IMR-90 (cell line): ENCODE results near the gene CDH13. TPM values are rescaled to one million over a fixed set of nuclear protein-coding genes. Genes with fewer than 3 reads are reported as not detected.

ENCODE experiments used
- ATAC-seq: fragments of 200-7000 bp; cut with Tn5 transposase; 2 replicates; pipeline ENCODE4 v1.9.1; 2020; ENCODE audit warnings: low read depth, mild to moderate bottlenecking, moderate library complexity
- BruUV-seq: library from RNA; stranded (reverse); fragments of 400-500 nt; replicated peaks from 2 replicates; lab custom pipeline; 2021; lab: Mats Ljungman, UMichigan
- CTCF ChIA-PET: fragments of 300-600 bp; formaldehyde crosslinking; extraction: SDS; loops from one replicate; lab custom pipeline; 2021; ENCODE audit warnings: antibody characterized with exemption; lab: Yijun Ruan, JAX
- POLR2A ChIA-PET: fragments of 300-600 bp; sonication (Branson Sonifier 250); formaldehyde crosslinking; loops from one replicate; lab custom pipeline; 2022; ENCODE audit warnings: antibody characterized with exemption; ENCODE audit not compliant: unreplicated experiment; lab: Charles Lee
- DNase-seq: peaks from one replicate; pipeline ENCODE4 v3.0.0; 2013
- H2AFZ ChIP-seq: replicated peaks from 2 replicates; pipeline ENCODE3; 2013; ENCODE audit warnings: low read length, mild to moderate bottlenecking; ENCODE audit not compliant: poor library complexity
- H2AK5ac ChIP-seq: 2 replicates; pipeline ENCODE4 v1.6.1; 2013; ENCODE audit warnings: low read depth, low read length, inconsistent platforms
- H2AK9ac ChIP-seq: replicated peaks from 2 replicates; pipeline ENCODE3; 2013; ENCODE audit warnings: mild to moderate bottlenecking, low read depth, low read length, moderate library complexity; ENCODE audit not compliant: poor library complexity
- H2BK120ac ChIP-seq: 2 replicates; pipeline ENCODE4 v1.6.1; 2013; ENCODE audit warnings: low read depth, low read length, inconsistent platforms
- H2BK15ac ChIP-seq: 3 replicates; pipeline ENCODE4 v1.6.1; 2013; ENCODE audit warnings: low read depth, low read length, inconsistent platforms
- H2BK20ac ChIP-seq: 2 replicates; pipeline ENCODE4 v1.6.1; 2013; ENCODE audit warnings: low read depth, mild to moderate bottlenecking, inconsistent platforms, low read length, moderate library complexity
- H2BK5ac ChIP-seq: 2 replicates; pipeline ENCODE4 v1.6.1; 2013; ENCODE audit warnings: mild to moderate bottlenecking, low read depth, low read length, inconsistent platforms; ENCODE audit not compliant: poor library complexity, severe bottlenecking
- H3K14ac ChIP-seq: replicated peaks from 2 replicates; pipeline ENCODE4 v1.6.1; 2013; ENCODE audit warnings: low read depth, low read length, inconsistent platforms
- H3K18ac ChIP-seq: 2 replicates; pipeline ENCODE4 v1.6.1; 2013; ENCODE audit warnings: low read depth, low read length, control low read depth
- H3K23ac ChIP-seq: 2 replicates; pipeline ENCODE4 v1.6.1; 2013; ENCODE audit warnings: low read depth, low read length, inconsistent platforms
- H3K27ac ChIP-seq: 2 replicates; pipeline ENCODE4 v1.5.1; 2013; ENCODE audit warnings: mild to moderate bottlenecking, control low read depth, low read length; ENCODE audit not compliant: insufficient read depth
- H3K27me3 ChIP-seq: 2 replicates; pipeline ENCODE4 v1.6.1; 2013; ENCODE audit warnings: low read length; ENCODE audit not compliant: control insufficient read depth, insufficient read depth
- H3K36me3 ChIP-seq: 2 replicates; pipeline ENCODE4 v1.6.1; 2013; ENCODE audit warnings: low read length, mixed read lengths; ENCODE audit not compliant: control insufficient read depth, insufficient read depth
- H3K4ac ChIP-seq: 2 replicates; pipeline ENCODE4 v1.6.1; 2013; ENCODE audit warnings: low read depth, low read length, inconsistent platforms
- H3K4me1 ChIP-seq: 2 replicates; pipeline ENCODE4 v1.6.1; 2013; ENCODE audit warnings: low read length, mixed read lengths; ENCODE audit not compliant: control insufficient read depth, insufficient read depth
- H3K4me2 ChIP-seq: 2 replicates; pipeline ENCODE4 v1.6.1; 2013; ENCODE audit warnings: low read depth, mild to moderate bottlenecking, control low read depth, low read length, moderate library complexity
- H3K4me3 ChIP-seq: 2 replicates; pipeline ENCODE4 v1.5.1; 2013; ENCODE audit warnings: low read depth, mild to moderate bottlenecking, control low read depth, low read length, moderate library complexity; ENCODE audit not compliant: insufficient read depth
- H3K56ac ChIP-seq: 2 replicates; pipeline ENCODE4 v1.6.1; 2013; ENCODE audit warnings: low read length, inconsistent platforms; ENCODE audit not compliant: insufficient read depth; ENCODE audit errors: extremely low read depth
- H3K79me1 ChIP-seq, 2 experiments: 2 replicates each; pipeline ENCODE4 v1.6.1; 2013; ENCODE audit warnings: low read length in 2 of 2, inconsistent platforms in 1 of 2, low read depth in 1 of 2
- H3K9ac ChIP-seq: 2 replicates; pipeline ENCODE4 v1.6.1; 2013; ENCODE audit warnings: low read depth, low read length, control low read depth
- H3K9me1 ChIP-seq: 2 replicates; pipeline ENCODE4 v1.6.1; 2013; ENCODE audit warnings: low read length, inconsistent platforms; ENCODE audit not compliant: insufficient read depth
- H3K9me3 ChIP-seq: 2 replicates; pipeline ENCODE4 v1.6.1; 2013; ENCODE audit warnings: low read length; ENCODE audit not compliant: control insufficient read depth, insufficient read depth
- H4K20me1 ChIP-seq: 2 replicates; pipeline ENCODE4 v1.6.1; 2013; ENCODE audit warnings: low read length, inconsistent platforms; ENCODE audit not compliant: insufficient read depth
- H4K5ac ChIP-seq: 2 replicates; pipeline ENCODE4 v1.6.1; 2013; ENCODE audit warnings: mild to moderate bottlenecking, low read depth, low read length, control low read depth
- H4K8ac ChIP-seq, 2 experiments: 2 replicates each; pipeline ENCODE4 v1.6.1; 2013; ENCODE audit warnings: low read depth in 2 of 2, low read length in 2 of 2, control low read depth in 1 of 2, inconsistent platforms in 1 of 2
- H4K91ac ChIP-seq: 2 replicates; pipeline ENCODE4 v1.6.1; 2013; ENCODE audit warnings: low read depth, low read length, inconsistent platforms; ENCODE audit not compliant: insufficient read depth
- BHLHE40 ChIP-seq: fragments of 150-350 bp; IDR thresholded peaks from 2 replicates; pipeline ENCODE4 v1.6.1; 2016; ENCODE audit warnings: mild to moderate bottlenecking, low read depth, low read length
- CHD1 ChIP-seq: IDR thresholded peaks from 2 replicates; pipeline ENCODE4 v1.6.1; 2012; ENCODE audit warnings: low read depth, low read length, improper control_type of control experiment
- ELK1 ChIP-seq: fragments of 150-350 bp; IDR thresholded peaks from 2 replicates; pipeline ENCODE4 v1.6.1; 2016; ENCODE audit warnings: low read depth, mild to moderate bottlenecking, low read length, moderate library complexity, borderline replicate concordance
- MXI1 ChIP-seq: IDR thresholded peaks from 2 replicates; pipeline ENCODE4 v1.6.1; 2012; ENCODE audit warnings: low read depth, mild to moderate bottlenecking, low read length, moderate library complexity, borderline replicate concordance
- NFE2L2 ChIP-seq: fragments of 150-350 bp; IDR thresholded peaks from 2 replicates; pipeline ENCODE4 v1.6.1; 2016; ENCODE audit warnings: low read depth, mild to moderate bottlenecking, low read length
- POLR2A ChIP-seq: IDR thresholded peaks from 2 replicates; pipeline ENCODE4 v1.6.1; 2012; ENCODE audit warnings: mild to moderate bottlenecking, low read depth, low read length
- RAD21 ChIP-seq: IDR thresholded peaks from 2 replicates; pipeline ENCODE4 v1.6.1; 2012; ENCODE audit warnings: low read length, improper control_type of control experiment
- RFX5 ChIP-seq: IDR thresholded peaks from 2 replicates; pipeline ENCODE4 v1.8.0; 2012; ENCODE audit warnings: low read depth, mild to moderate bottlenecking, low read length, moderate library complexity
- SMC3 ChIP-seq: fragments of 150-350 bp; IDR thresholded peaks from 2 replicates; pipeline ENCODE4 v1.6.1; 2016; ENCODE audit warnings: low read depth, mild to moderate bottlenecking, antibody characterized with exemption, low read length, moderate library complexity
- WGBS, 2 experiments: methylation state at CpG; one replicate each; pipeline versions ENCODE4 v1.1.5 to v1.1.7; 2013; ENCODE audit warnings: missing lambda C conversion rate in 2 of 2; ENCODE audit not compliant: insufficient read length in 1 of 2; ENCODE audit errors: extremely low coverage in 2 of 2; 5-methylcytosine and 5-hydroxymethylcytosine counted together
- dilution Hi-C: fragments of 300-500 bp; cut with HindIII; formaldehyde crosslinking; loops from one replicate; pipeline ENCODE4 v1.14.3; 2018; ENCODE audit warnings: low sequenced_read_pairs; ENCODE audit not compliant: unreplicated experiment
- in situ Hi-C: fragments of 300-500 bp; cut with MboI; formaldehyde crosslinking; loops from 3 replicates; pipeline ENCODE4 v1.14.3; 2019; ENCODE audit warnings: low sequenced_read_pairs, inconsistent platforms, mixed read lengths
- intact Hi-C: fragments of 100-400 bp; cut with micrococcal nuclease; formaldehyde crosslinking; loops from 2 replicates; pipeline ENCODE4 v1.10.0; 2022
- polyA plus RNA-seq, 3 experiments: library from polyadenylated mRNA; depleted of rRNA; stranded (reverse); fragments of >200 nt; gene quantifications; 2 replicates each; pipeline ENCODE4 v1.2.3, GENCODE V29; 2012; ENCODE audit warnings: low replicate concordance in 1 of 3
- total RNA-seq: library from RNA; depleted of rRNA; stranded (reverse); fragments of >200 nt; gene quantifications from 2 replicates; pipeline ENCODE4 v1.2.3, GENCODE V29; 2012
- TF ChIP-seq, protein P1 (sequence below): fragments of 150-350 bp; IDR thresholded peaks from 2 replicates; pipeline ENCODE4 v1.6.1; 2017; ENCODE audit warnings: mild to moderate bottlenecking, antibody characterized with exemption, low read length, low read depth

Gene CDH13
- total and polyA plus RNA-seq, 2 of the 4 experiments (the other 2 are of a cell fraction) = 61.6 to 74.7 TPM

GRCh38 chr16:82589407-82589806 lies 37.4 kb upstream of the CDH13 start:
- Histone ChIP-seq H3K4me3 (no peak overlapping the region), H2BK20ac (no peak overlapping the region), H3K56ac (no peak overlapping the region), H3K4ac (no peak overlapping the region), H3K27me3 (peaks cover 6% of the 10 kb centered on the region), H2BK5ac (no peak overlapping the region), H4K20me1 (no peaks in the 10 kb centered on the region), H2AK9ac (no peak overlapping the region), H3K14ac (no peak overlapping the region), H3K36me3 (no peaks in the 10 kb centered on the region), H3K79me1 (no peaks in the 10 kb centered on the region), H4K91ac (no peak overlapping the region), H2BK15ac (no peak overlapping the region), H3K27ac (no peak overlapping the region), H3K9me3 (no peaks in the 10 kb centered on the region), H2AK5ac (no peak overlapping the region), H3K9ac (no peak overlapping the region), H3K9me1 (no peaks in the 10 kb centered on the region), H3K18ac (no peak overlapping the region), H2AFZ (no peak overlapping the region), H4K5ac (no peak overlapping the region), H2BK120ac (no peak overlapping the region), H3K4me2 (no peak overlapping the region), H3K23ac (no peak overlapping the region), H4K8ac (no peak overlapping the region), H3K4me1 (no peaks in the 10 kb centered on the region; the same call in 1 of the 2 replicates)
- POLR2A ChIA-PET = no interaction called here
- no peak for DNase-seq
- ATAC-seq = no peak
- in situ Hi-C loops (no loop called here), intact Hi-C loops (no loop called here), dilution Hi-C loops (no loop called here)
- BruUV-seq = no TSS peak
- TF ChIP-seq RAD21 (no peak), NFE2L2 (no peak), MXI1 (no peak), ELK1 (no peak), POLR2A (no peak), SMC3 (no peak), CHD1 (no peak), RFX5 (no peak), BHLHE40 (no peak)
- TF ChIP-seq, protein P1, sequence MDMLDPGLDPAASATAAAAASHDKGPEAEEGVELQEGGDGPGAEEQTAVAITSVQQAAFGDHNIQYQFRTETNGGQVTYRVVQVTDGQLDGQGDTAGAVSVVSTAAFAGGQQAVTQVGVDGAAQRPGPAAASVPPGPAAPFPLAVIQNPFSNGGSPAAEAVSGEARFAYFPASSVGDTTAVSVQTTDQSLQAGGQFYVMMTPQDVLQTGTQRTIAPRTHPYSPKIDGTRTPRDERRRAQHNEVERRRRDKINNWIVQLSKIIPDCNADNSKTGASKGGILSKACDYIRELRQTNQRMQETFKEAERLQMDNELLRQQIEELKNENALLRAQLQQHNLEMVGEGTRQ = no peak
- WGBS, 2 experiments = no CpG with 5 or more reads among the region's 9 CpGs
- CTCF ChIA-PET = no interaction called here
